GM18505 (cell line): ENCODE measurements around the gene ERCC2.

Source experiments
- ATAC-seq: cut with Tn5 transposase; IDR thresholded peaks from one replicate; pipeline ENCODE4 v1.9.1; 2021; ENCODE audit not compliant: unreplicated experiment
- POLR2A ChIP-seq: IDR thresholded peaks from 4 replicates; pipeline ENCODE4 v1.6.1; 2011; ENCODE audit warnings: borderline replicate concordance; ENCODE audit not compliant: insufficient read depth, insufficient read length; ENCODE audit errors: extremely low read depth

Gene ERCC2

DNA sequence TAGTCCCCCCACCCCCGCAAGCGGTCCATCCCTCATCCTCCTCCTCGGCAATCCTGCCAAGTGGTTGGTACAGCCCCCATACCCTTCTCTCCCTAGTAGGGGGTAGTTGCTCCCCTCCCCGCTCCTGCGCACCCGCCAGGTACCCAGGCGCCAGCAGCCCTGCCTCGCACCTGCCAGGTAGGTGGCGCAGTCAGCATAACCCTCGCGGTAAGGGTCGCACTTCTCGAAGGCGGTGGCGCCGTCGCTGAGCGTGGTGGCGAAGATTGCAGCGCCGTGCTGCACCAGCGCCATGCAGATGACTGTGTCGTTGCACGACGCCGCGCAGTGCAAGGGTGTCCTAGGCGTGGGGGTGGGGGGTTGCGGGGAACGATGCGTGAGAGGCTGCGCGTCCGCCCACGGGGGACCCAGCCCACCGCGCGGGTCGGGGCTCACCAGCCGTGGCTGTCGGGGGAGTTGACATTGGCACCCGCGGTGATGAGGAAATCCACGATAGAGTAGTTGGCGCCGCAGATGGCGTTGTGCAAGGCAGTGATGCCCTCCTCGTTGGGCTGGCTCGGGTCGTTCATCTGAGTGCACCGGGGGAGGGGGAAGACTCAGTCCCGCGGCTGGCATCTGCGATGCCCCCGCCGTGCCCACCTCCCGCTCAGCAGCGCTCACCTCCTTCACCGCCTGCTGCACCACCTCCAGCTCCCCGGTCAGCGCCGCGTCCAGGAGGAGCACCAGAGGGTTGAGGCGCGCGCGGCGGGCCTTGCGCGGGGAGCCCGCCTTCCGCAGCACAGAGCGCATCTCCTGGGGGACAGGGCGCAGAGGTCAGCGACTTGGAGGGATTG lies 15.2 kb upstream of the ERCC2 start:
- ATAC-seq = no peak
- TF ChIP-seq POLR2A = no peak

DNA sequence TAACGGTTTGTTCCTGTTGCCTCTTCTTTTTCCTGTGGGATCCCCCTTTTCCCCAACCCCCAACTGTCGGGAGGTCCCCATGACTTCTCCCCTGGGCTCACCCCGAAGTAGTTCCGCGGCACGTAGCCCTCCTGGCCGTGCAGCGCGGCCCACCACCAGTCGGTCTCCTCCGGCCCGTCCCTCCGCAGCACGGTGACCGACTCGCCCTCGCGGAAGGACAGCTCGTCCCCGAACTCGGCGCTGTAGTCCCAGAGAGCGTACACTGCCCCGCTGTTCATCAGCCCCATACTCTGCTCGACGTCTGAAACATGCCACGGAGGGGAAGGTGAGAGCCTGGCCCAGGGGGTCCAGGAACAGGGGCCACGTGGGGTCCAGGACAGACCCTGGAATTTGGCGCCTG lies 12.1 kb upstream of the ERCC2 start:
- no peak for ATAC-seq
- no peak for TF ChIP-seq POLR2A

DNA sequence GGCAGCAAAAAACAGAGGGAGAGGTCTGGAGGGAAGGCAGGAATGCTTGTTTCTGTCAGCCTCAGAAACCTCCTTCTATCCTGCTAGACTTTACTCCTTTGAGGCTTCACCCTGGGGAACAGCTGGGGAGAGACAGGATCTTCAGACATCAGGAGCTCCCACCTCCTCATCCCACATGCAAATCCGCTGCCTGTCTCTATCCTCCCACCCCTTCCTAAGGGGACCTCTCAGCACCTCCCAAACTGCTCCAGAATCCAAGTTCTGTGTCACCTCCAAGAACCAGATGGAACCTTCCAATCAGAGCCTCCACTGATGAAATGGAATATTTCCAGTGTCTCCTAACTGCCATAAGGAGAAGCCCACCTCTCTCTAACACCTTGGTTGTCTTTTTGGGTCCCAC lies 9.7 kb upstream of the ERCC2 start:
- ATAC-seq = no peak
- TF ChIP-seq POLR2A = no peak

DNA sequence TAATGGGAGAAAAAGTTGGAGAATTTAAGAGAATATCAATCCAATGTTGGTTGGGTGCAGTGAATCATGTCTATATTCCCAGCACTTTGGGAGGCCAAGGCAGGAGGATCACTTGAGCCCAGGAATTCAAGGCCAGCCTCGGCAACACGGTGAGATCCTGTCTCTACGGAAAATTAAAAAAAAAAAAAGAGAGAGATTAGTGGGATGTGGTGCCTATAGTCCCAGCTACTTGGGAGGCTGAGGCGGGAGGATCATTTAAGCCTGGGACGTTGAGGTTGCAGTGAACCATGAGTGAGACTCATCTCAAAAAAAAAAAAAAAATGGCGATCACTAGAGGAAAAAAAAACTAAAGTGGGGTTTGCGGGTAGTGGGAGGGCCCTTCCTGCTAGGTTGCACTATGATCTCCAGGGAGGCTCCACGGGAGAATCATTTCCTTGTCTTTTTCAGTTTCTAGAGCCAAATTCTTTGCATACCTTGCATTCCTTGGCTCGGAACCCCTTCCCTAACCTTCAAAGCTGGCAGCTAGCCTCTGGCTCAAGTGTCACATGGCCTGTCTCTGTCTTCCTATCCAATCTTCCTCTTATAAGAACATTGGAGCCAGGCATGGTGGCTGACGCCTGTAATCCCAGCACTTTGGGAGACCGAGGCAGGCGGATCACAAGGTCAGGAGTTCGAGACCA lies 5.8 kb upstream of the ERCC2 start:
- no peak for ATAC-seq
- no peak for TF ChIP-seq POLR2A

DNA sequence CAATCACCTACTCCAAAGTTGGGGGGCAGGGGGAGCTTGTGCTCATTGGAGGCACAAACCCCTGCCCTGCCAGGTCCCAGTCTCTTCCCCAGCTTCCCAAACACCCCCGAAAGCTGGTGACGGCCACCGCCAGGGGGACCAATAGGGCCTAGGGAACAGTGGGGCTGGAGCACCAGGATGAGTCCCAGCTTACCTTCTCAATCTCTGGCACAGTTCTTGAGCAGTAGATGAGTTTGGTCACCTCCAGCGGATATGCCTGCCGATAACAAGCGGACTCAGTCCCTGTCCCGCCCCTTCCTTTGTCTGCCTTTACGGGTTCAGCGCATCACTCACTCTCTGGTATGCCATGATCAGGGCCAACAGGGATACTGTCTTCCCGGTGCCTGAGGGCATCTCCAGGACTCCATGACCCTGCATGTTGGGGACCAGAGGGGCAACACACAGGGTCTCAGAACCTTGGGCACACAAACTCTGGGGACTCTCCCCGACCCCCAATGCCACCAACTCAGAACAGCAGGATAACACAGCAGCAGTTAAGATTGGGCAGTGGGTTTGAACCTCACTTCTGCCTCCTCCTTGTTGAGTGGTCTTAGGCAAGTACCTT lies 1.5 kb downstream of the ERCC2 start:
- ATAC-seq = no peak

DNA sequence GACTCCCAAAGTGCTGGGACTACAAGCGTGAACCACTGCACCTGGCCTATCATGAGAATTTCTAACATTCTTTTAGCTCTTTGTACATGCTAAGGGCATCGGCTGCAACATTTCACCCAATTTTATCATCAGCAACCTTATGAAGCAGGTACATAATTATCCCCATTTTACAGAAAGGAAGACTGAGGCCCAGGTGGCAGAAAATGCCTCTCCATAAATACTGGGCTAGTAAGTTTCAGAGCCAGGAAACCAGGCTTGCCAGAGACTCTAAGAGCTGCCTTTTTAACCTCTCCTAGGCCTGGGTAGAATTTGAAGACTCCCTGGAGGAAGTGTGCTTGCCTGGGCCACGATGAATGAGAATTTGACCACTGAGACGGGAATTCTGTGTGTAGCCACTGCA lies 2.2 kb downstream of the ERCC2 start:
- TF ChIP-seq POLR2A = no peak
- ATAC-seq = no peak

More for the DNA sequence above, 1.5 kb downstream of the ERCC2 start:
- no peak for TF ChIP-seq POLR2A

DNA sequence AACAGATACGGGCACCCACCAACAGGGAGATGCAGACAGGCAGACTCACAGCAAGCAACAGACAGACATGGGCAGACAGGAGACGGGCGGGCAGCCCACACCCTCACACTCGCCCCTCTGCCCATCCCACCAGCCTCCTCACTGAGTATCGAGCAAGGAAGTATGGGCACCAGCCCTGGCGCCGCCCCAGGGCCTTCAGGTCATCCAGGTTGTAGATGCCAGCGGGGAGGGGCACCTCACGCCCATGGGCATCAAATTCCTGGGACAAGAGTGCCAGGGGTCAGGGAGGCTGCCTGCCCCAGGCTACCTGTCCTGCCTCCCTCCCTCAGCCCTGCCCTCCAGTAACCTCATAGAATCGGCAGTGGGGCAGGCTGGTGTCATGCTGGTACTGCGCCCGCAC lies 5.7 kb downstream of the ERCC2 start:
- ATAC-seq = no peak
- TF ChIP-seq POLR2A = no peak

DNA sequence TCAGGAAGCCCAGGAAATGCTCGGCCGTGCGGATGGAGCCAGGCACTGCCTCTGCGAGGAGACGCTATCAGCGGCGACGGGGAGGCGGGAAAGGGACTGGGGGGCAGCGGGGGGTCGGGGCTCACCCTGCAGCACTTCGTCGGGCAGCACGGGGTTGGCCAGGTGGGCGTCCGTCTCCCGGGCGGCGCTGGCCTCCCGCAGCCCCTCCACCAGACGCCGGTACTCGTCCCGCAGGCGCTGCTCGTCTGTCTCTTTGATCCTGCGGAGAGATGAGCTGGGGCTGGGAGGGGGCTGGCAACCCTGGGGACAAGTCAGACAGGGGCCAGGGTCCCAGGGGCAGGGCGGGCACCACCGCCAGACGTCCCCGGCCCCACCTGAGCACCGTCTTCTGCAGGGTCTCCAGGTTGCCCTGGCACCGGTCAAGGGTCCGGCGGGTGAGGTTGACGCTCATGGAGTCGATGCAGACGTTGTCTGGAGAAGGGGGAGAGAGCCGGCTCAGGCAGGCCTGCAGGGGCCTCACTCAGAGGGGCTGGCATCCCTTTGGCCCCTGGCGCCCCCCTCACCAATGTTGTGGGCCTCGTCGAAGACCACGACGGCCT lies 6.4 kb downstream of the ERCC2 start:
- no peak for TF ChIP-seq POLR2A
- no peak for ATAC-seq

DNA sequence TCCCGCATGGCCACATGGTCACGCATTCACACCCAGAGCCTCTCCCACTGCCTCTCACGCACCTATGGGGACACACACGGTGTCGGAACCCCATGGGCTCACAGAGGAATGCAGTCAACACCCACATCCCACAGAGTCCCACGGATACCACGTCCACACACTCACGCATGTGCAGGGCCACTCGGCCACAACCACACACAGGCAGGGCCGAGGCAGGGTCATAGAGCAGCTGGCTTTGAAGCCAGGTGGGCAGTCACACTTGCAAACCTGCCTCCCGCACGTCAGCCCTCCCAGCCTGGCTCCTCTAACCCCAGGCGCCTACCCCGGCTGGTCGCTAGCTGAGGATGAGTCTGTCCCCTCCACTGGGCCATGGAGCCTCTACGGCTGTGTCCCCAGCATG lies 8.1 kb downstream of the ERCC2 start:
- TF ChIP-seq POLR2A = no peak
- no peak for ATAC-seq

DNA sequence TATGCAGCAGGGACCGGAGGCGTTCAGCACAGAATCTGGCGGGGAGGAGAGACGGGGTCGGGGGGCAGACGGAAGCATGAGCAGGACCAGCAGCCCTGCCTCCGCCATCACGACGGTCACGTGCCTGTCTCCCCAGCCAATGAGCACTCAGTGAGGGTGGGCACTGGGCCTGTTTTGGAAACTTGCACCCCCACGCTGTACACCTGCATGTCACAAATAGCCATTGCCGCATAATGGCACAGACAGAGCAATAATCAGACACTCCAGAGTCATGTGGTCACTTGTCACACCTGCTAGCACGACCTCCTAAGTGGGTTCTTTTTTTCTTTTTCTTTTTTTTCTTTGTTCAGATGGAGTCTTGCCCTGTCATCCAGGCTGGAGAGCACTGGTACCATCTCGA lies 8.8 kb downstream of the ERCC2 start:
- no peak for TF ChIP-seq POLR2A
- no peak for ATAC-seq

DNA sequence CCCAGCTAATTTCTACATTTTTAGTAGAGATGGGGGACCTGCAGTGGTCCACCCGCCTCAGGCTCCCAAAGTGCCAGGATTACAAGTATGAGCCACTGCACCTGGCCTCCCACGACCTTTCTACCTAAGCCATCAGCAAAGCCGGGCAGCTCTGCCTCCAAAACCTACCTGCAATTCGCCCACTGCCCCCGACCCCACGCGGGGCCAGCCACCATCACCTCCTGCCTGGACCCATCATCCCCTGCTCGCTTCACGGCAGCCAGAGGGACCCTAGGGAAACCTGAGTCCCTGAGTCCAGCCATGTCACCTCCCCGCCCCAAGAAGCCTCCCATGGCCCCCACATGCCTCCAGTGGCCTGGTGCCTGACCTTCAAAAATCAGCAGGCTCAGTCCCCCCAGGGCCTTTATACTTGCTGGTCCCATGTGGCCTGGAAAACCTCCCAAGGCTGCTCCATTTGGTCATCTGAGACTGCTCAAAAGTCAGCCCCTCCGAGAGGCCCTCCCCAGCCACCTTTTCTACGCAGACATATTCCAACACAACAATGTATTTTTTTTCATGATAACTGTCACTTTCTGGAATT lies 12.1 kb downstream of the ERCC2 start:
- ATAC-seq = no peak
- no peak for TF ChIP-seq POLR2A

DNA sequence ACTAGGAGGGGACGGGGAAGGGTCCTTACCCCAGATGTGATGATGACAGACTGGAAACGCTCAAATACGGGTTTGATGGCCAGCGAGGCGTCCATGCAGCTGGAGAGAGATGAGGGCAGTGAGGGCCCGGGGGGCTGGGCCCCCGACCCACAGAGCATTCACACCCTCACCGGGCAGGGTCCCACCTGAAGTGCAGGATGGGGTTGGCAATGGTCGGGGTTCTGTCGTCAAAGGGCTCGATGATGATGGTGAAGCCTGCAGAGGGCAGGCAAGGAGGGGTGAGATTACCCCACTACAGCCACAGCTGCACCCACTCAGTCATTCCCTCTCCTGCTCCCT lies 13.0 kb downstream of the ERCC2 start:
- ATAC-seq = no peak
- no peak for TF ChIP-seq POLR2A

DNA sequence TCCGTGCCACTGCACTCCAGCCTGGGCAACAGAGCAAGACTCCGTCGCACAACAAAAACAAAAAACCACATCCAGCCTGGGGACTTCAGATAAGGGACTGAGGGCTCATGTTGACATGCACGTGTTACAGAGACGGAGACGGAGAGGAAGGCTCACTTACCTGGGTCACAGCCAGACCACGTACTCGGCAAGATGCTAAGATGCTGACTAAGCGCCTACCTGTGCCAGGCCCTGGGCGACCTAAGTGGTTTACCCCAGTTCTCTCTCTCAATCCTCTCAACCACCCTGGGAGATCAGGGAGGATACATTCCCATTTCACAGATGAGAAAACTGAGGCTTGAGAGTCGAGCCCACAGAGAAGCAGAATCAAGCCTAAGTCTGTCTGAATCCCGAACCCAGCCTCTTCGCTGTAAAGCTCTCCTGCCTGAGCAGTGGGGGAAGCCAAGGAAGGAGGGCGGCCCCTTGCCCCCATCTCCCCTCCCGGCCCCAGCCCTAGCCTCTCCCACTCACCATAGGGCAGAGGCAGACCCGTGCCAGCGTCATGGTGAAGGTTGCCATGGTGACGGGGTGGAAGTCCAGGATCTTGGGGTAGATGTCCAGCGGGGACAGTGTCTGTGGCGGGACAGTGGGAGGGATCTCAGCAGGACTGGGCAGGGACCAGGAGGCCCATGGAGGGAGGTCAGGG lies 13.5 kb downstream of the ERCC2 start:
- ATAC-seq = no peak
- no peak for TF ChIP-seq POLR2A
